ENCODE results near the gene UHRF1.

Gene UHRF1

GRCh38 chr19:5003781-5004180 is 94.5 kb downstream of the UHRF1 start:
- no peaks in the 10 kb centered on the region for H3K27me3 ChIP-seq (replicated peaks; ENCODE audit: control insufficient read depth, insufficient read depth, low read length)
- no peak overlapping the region for H3K4me3 ChIP-seq (replicated peaks; ENCODE audit: low read depth, low read length)
- TF ChIP-seq CTCF (IDR thresholded peaks at IDR 0.05; ENCODE audit: insufficient read depth, low read length, poor library complexity, severe bottlenecking) = no peak
- DNase-seq (ENCODE audit: extremely low read depth, insufficient read length) = no peak
- peaks cover 1% of the 10 kb centered on the region; the same call in 1 of the 2 replicates for H3K36me3 ChIP-seq (ENCODE audit: control insufficient read depth, insufficient read depth, low read length)

GRCh38 chr19:5005096-5005495 is 95.8 kb downstream of the UHRF1 start:
- Histone ChIP-seq H3K36me3 (ENCODE audit: control insufficient read depth, insufficient read depth, low read length) (peaks cover 1% of the 10 kb centered on the region), H3K4me3 (replicated peaks; ENCODE audit: low read depth, low read length) (no peak overlapping the region), H3K27me3 (replicated peaks; ENCODE audit: control insufficient read depth, insufficient read depth, low read length) (no peaks in the 10 kb centered on the region)
- no peak for TF ChIP-seq CTCF (IDR thresholded peaks at IDR 0.05; ENCODE audit: insufficient read depth, low read length, poor library complexity, severe bottlenecking)
- DNase-seq (ENCODE audit: extremely low read depth, insufficient read length) = no peak

- H3K27me3 ChIP-seq (replicated peaks; ENCODE audit: control insufficient read depth, insufficient read depth, low read length) = no peaks in the 10 kb centered on the region
- no peak overlapping the region for H3K4me3 ChIP-seq (replicated peaks; ENCODE audit: low read depth, low read length)
- H3K36me3 ChIP-seq (ENCODE audit: control insufficient read depth, insufficient read depth, low read length) = peaks cover 3% of the 10 kb centered on the region
- DNase-seq (ENCODE audit: extremely low read depth, insufficient read length) = no peak
- TF ChIP-seq CTCF (IDR thresholded peaks at IDR 0.05; ENCODE audit: insufficient read depth, low read length, poor library complexity, severe bottlenecking) = no peak
Observed at GRCh38 chr19:5006201-5006600, 96.9 kb downstream of the UHRF1 start.

- H3K27me3 ChIP-seq (replicated peaks; ENCODE audit: control insufficient read depth, insufficient read depth, low read length) = no peaks in the 10 kb centered on the region
- DNase-seq (ENCODE audit: extremely low read depth, insufficient read length) = no peak
- H3K4me3 ChIP-seq (replicated peaks; ENCODE audit: low read depth, low read length) = no peak overlapping the region
- H3K36me3 ChIP-seq (ENCODE audit: control insufficient read depth, insufficient read depth, low read length) = peaks cover 3% of the 10 kb centered on the region
- no peak for TF ChIP-seq CTCF (IDR thresholded peaks at IDR 0.05; ENCODE audit: insufficient read depth, low read length, poor library complexity, severe bottlenecking)
Observed at GRCh38 chr19:5006821-5007220, 97.5 kb downstream of the UHRF1 start.
